WI38 (cell line): Measurements from ENCODE around the gene ADGRD2.

ENCODE experiments used
- H3K4me3 ChIP-seq: 2 replicates; pipeline ENCODE4 v1.5.1; 2011; ENCODE audit warnings: low read depth, mild to moderate bottlenecking, control low read depth, low read length
- CTCF ChIP-seq: IDR thresholded peaks from 2 replicates; pipeline ENCODE4 v1.5.1; 2012; ENCODE audit warnings: low read depth, mild to moderate bottlenecking, control low read depth, low read length

ADGRD2 gene

GRCh38 chr9:124452841-124453585 lies 2.8 kb downstream of the ADGRD2 start:
- no peak overlapping the region for H3K4me3 ChIP-seq

GRCh38 chr9:124453586-124454191 lies 3.4 kb downstream of the ADGRD2 start:
- H3K4me3 ChIP-seq = no peak overlapping the region
- TF ChIP-seq CTCF = no peak

More at GRCh38 chr9:124452841-124453585, 2.8 kb downstream of the ADGRD2 start:
- no peak for TF ChIP-seq CTCF

GRCh38 chr9:124454296-124454695 lies 4.0 kb downstream of the ADGRD2 start:
- H3K4me3 ChIP-seq = no peak overlapping the region
- no peak for TF ChIP-seq CTCF

- TF ChIP-seq CTCF = no peak
Observed at GRCh38 chr9:124454791-124455443, 4.7 kb downstream of the ADGRD2 start.

GRCh38 chr9:124455820-124456219 lies 5.6 kb downstream of the ADGRD2 start:
- no peak for TF ChIP-seq CTCF
- H3K4me3 ChIP-seq = no peak overlapping the region

More at GRCh38 chr9:124454791-124455443, 4.7 kb downstream of the ADGRD2 start:
- H3K4me3 ChIP-seq = no peak overlapping the region

GRCh38 chr9:124456341-124457078 lies 6.3 kb downstream of the ADGRD2 start:
- TF ChIP-seq CTCF = no peak
- no peak overlapping the region for H3K4me3 ChIP-seq
